GM19043 (cell line): Measurements from ENCODE around the gene GLCCI1.

Experiments used
- ATAC-seq: cut with Tn5 transposase; IDR thresholded peaks from one replicate; pipeline ENCODE4 v1.9.1; 2021; ENCODE audit warnings: low read depth; ENCODE audit not compliant: unreplicated experiment

Gene GLCCI1

DNA sequence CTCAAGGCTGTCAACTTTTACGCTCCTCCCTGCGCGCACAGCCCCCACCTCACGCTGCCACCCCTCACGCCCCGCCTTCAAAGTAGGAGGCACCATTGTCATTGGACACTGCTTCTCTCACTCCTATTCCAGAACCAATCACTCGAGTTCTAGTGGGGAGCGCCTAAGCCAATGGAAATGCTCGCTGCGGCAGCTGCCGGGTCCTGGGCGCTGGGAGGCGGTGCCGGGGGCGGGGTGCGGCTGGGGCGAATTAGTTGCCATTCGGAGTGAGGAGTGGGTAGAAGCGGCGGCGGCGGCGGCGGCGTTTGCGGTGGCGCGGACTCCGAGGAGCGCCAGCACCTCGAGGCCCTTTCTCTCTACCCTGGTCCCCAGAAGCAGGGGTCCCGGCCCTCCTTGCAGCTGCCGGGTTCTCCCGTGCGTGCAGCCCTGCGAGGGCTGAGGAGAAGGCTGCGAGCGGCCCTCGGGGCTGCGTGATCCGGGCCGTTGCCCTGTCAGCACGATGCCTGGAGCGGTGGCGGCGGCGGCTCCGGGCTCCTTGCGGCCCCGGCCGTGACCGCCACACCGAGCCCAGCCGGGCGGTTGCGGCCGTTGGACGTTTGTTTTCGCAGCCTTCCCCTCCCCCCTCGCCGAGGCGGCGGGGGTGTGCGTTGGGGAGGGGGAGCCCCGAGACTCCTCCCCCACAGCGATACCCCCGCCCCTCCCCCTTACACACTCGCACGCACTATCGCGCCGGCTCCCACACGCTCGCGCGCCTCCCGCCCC lies at the start of gene GLCCI1:
GLCCI1 (plus strand) TSS at position 253 of the 762 bp plus-strand sequence. CDS start 555 bp downstream, outside the sequence.
- ATAC-seq, result peak; percentile 79

DNA sequence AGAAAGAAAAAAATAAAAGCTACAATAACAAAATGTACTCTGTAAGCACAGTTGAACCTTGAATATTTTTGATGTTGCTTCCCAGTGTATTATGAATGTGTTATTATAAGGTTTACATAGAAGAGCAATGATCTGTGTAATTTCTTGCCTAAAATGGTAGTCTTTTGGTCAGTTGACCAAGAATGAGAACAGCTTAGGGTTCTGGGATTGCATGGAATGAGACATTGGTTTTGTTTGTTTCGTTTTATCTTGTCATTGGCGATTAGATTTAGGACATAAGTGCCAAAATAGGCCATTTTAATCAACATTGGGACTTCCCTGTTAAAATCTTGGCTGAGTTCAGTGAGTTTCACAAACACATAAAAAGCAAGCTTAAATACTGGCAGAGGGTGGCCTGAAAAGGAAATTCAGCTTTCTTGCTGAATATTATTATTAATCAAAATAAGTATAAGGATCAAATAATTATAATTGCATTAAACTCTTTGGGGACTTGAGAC lies 49.1 kb upstream of the GLCCI1 start:
- ATAC-seq, result no peak

DNA sequence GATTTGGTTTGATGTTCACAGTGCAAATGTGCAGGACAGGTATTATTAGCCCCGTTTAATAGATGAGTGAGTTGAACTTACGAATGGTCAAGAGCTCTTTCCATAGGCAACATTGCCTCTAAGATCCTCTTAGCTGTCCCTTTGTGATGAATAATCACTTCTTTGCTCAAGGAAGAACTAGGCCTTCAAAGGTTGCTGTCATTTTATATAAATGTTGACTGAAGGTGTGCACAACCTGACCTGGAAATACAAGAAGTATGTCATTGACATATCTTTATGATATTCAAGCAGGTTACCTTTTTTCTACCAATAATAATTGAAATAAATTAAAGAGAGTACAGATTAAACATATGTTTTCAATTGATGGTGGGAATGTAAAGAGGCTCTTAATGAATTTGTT lies 48.5 kb upstream of the GLCCI1 start:
- ATAC-seq, result no peak

DNA sequence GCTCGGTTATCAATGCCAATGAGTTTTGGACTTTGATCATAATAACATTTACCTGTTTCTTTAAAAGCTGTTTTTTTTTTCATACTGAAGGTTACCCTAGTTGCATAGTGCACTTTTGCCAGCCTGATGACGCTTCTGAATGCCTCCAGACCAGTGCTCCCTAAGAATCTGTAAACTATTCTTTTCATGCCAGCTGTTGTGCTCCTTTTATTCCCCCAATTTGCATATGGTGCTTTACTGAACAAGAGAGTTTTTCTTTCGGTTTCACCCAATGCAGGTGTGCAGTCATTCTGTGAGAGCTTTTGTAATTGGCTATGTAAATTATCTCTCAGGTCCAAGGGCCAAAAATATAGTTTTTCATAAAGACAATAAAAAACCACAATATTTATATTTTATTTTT lies 48.1 kb upstream of the GLCCI1 start:
- ATAC-seq, result peak; percentile 92

DNA sequence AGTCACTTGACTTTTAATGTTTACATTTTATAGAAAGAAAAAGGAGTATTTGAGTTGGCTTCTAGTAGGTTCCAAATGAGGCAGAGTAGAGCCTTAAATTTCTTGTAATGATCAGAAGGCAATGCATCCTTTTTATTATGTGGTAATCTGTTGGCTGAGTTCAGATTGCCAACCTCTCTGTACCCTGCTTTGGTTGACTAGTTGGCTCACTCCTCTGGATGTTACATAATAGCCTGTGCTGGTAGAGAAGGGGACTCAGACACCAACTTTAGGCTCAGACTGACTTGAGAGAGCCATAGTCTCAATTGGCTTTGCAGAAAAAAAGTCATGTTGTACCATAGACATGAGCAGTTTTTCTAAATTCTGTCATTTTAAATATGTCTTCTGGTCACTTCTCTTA lies 46.8 kb upstream of the GLCCI1 start:
- no peak for ATAC-seq

DNA sequence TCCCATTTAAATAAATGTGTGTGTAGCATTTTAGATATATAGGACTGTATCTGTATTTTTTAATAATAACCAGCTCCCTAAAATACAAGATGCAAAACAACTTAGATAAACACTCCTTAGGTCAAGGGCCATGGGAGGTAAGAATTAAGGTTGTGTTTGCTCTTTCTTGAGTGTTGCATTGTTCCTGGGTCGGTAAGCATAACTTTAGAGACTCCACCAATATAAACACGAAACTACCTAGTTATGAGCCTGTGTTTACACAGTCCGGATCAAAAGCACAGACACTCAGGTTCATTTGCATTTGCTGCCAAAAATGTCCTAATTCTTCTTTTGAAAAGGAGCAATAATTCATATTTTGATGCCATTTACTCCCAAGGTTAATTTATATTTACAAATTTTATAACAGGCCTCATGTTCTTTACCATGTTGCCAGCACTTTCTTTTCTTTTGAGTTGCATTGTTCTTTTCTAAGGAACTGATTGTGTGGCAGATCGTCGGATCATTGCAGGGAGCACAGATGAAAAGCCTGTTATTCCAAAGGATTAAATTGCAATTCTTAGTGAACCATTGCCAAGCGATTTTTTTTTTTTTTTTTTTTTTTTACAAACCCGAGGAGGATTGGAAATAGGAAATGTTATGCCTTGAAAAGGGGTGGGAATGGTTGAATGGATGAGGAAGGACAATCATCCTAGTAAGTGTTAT lies 45.8 kb upstream of the GLCCI1 start:
- no peak for ATAC-seq

DNA sequence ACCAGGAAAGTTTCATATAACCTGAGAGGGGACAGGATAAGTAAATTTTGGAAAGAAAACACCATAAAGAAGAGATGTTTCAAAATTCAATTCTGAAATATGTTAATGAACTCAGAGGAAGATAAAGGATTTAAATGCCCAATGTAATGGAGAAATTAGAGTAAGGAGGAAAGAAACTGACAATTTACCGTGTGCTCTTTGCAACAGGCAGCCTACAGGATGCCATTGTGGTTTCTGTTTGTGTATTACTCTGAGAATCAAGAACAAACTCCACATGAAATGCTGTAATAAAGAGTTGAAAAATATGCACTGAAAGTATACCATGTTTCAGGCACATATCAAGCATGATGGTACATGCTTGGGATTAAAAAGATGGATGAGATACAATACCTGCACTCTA lies 44.8 kb upstream of the GLCCI1 start:
- ATAC-seq, result no peak

DNA sequence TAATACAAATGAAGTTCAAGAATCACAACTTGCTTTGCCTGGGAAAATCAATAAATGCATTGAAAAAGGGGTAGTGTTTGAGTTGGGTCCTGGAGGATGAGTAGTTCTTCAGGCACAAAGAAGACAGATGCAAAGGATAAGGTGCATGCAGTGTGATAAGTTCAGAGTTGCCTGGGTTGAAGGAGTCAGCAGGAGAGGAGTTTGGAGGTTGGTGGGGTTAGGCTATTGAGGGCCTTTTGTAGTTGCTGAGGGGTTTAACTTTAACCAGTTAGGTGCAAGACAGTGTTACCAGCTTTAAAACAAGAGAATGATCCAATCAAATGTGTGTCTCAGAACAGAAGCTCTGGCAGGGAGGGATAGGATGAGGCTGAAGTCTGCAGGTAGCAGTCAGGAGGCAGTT lies 44.3 kb upstream of the GLCCI1 start:
- ATAC-seq, result no peak

DNA sequence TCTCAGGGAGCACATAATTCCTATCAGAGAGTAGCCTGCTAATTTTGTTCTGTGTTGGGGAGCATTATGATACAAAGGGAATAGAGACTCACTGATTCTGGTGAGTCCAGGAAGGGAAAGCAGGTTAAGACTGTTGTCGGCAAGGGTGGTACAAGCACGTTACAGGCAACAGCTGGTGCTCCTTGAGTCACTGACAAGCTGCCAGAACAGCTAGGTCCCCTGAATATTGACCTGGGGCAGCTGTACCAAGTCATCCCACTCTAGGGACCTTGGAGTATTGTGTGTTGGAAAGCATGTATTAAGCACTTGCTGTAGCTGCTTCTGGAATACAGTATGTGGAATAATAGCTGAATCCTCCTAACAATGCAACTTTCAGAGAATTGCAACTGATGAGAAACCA lies 37.0 kb upstream of the GLCCI1 start:
- ATAC-seq, result no peak

DNA sequence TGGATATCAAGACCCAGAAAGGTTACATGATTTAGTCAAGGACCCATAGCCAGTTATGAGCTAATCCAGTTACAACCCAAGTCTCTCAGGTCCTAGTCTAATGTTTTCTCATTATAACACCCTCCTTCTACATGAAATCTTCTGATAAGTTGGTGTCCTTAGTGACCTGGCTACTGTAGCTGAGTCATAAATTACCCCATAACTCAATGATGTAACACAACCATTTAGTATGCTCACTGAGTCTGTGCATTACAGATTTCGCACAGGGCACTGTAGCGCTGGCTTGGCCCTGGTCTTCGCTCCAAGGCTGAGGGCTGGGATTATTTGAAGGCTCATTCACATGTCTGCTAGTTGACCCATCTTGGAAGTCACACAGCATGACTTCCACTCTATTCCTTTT lies 36.0 kb upstream of the GLCCI1 start:
- ATAC-seq, result no peak

DNA sequence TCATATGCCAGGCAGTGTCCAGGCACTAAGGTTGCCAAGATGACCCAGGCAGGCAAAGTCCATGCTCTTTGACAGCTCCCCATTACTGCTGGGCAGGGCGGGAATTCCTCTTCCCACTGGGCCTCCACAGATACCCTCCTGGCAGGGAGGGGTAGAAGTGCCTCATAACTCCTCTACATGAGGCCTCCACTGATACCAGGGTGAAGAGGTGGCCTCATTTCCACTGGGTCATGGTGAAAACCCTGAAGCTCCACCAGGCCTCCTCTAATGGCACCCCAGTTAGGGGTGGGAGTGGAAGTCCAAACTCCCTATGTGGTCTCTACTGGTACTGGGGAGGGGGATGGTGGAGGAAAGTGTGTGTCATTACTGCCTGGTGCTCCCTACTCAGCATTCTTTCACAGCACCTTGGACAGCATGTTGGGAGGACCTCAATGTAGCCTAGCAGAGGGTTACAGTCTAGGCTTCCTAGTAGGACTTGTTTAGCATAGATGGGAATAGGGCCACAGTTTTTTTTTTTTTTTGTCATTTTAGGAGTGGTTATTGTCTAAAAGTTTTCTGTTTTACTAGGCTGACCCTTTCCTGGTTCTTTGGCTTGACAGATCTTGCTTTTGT lies 34.6 kb upstream of the GLCCI1 start:
- no peak for ATAC-seq

DNA sequence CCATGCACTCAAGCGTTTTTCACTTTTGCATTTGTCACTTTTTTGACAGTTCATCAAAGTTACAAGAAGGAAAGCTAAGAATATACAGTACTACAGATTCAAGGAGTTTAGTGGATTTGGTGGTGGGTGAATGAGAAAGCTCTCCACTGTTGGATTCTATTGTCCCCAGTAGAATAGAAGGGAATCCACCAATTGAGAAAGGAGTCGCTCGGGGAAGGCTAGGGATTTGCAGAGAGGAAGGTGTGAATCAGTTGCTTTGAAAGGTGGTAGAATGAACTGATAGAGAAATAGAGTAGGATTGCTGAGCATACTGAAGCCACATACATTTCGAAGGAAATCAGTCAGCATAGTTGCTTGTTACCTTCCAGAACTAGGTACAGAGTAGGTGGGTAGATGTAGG lies 33.7 kb upstream of the GLCCI1 start:
- ATAC-seq, result no peak

DNA sequence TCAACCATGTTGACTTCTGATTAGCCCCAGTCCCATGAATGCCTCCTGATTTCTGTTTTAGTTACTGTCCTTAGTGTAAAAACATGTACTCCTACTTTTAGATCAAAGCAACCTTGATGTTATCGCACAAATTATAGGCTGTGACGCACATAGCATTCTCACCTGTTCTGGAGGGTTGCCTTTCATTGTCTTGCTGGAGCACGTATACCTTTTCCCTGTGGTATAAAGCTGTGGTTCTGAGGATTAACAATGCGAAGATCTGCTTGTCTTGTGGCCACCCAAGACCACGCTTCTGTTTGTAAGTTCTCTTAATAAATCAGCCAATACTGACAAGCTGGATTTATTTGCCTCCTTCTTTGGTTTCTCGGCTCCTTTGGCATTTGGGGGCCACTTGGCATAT lies 30.1 kb upstream of the GLCCI1 start:
- no peak for ATAC-seq

DNA sequence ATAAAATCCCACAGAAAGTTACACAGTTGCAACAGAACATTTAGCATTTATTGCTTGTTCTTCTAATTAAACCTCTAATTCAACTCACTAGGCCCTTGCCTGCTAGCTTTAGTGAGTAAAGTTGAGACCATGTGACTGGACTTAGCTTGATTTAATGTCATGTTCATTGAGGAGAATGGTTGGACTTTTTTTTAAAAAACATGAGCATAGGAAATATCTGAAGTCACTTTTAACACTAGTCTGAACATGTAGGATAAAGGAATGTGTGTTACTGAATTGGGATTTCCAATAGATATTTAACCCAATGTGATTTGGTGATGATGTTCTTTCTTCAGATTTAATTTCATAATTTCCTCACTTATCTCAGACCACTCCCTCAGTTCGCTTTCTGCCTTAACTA lies 24.6 kb upstream of the GLCCI1 start:
- ATAC-seq, result no peak

DNA sequence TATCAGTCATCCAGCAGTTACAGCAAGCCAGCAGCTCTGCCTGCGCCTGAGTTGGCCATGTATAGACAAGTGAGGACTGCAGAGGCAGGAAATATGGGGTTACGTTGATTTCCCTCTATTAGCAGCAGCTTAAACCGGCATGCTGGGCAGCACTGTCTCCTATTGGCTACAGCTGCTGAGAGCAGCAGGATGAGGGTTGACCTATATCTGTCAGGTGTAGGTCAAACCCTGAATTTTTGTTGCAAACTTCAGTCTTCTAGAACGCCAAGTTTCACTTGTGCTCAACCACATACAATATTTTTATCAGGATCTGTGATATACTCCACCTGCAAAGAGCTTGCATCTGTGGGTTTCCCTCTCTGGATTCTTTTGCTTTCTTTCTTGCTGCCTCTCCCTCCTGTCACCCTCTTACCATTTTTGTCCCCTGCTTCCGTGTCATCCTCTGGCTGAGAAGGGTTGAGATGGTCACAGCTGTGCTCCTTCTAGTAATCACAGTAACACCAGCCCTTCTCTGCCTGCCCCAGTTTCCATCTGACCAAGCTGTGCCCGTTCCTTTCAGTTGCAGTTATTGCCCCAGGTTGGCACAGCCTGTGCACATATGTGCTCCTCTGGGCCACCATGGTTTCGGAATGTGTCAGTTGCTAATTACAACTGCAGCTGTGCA lies 23.8 kb upstream of the GLCCI1 start:
- peak; percentile 87 for ATAC-seq

DNA sequence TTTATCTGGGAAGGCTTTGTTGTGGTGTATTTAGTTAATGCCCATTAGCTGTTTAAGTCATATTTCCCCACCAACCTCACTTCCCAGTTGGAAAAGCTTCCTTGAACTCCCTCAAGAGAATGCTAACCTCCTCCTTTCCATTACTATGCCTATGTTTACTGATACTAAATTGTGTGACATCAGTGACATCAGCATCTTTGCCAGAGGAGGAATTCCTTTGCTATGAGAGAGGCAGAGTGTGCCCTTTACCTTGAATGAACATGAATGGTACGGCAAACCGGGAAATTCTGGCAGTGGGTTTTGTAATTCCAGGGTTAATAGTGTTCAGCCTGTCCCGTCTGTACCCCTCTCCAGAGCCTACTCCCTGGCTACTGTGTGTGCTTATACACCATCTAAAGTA lies 22.1 kb upstream of the GLCCI1 start:
- ATAC-seq, result no peak

DNA sequence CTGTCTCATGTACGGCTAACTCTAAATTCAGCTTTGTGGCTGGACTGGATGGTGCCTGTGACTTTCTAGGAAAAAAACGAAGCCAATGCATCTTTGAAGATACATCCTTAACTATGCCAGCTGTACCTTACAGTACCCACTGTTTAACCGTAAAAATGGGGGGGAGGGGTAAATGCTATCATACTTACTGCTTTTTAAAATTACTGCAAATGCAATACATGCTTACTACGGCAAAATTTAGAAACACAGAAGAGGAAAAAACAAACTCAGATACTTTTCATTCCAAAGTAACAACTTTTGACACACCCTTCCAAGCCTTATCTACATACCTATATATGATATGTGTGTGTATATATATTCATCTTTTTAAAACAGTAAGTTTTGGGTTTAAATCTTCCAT lies 20.4 kb upstream of the GLCCI1 start:
- no peak for ATAC-seq

DNA sequence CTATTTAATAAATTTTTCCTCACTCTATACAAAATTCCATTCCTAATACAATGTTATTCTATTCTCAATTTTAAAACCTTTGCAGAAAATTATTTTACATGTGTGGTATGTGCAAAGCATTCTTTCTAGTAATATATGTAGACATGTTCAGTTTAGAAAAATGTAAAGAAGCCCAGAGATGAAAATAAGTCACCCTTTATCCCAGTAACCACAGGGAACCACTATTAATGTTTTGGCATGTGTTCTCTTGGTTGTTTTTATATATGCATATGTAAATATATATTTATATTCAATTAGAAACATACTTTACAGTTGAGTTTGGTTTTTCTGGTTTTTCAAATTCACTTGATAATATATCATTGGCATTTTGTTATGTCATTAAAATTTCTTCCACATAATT lies 14.8 kb upstream of the GLCCI1 start:
- ATAC-seq, result no peak

DNA sequence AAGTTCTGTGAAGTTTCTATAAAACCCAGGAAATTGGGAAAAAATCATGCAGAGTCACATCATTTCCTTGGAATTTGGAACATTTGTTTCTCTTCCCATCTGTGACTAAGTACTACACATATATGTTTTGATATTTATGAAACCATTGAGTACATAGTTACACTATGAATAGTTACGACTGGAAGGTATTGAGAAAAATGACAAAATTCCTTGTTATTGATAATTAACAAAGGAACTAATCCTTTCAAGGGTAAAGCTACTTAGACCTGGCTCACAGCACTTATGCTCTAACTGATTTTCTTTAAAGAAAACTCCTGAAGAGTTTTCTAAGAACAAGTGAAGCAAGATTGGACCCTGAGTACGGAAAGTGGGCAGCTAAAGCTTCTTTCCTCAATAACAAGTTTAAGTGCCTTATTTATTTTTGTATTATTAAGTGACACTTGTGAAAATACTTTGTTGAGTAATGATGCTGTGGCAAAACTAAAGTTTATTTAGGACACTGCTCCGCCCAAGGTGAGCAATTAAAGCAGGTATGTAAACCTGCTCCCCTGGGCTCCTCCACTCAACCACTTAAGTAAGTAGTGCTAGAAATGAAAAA lies 12.0 kb upstream of the GLCCI1 start:
- ATAC-seq, result no peak

DNA sequence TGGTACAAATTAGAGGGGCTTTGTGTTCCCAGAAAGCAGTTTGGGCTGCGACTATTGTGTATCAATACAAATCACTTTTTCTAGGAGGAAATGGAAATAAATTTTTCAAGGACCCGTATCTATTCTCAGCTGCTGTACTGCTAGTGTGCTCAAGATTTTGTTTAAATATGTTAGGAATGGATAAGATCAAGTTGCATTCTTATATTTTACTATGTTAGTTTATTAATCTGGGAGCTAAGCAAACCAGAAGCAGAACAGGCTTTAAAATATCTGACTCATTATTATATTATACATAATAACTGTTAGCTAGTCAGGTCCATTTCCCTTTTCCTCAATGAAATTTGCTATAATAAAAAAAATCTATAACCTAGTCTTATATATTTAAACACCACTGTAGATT lies 11.1 kb upstream of the GLCCI1 start:
- ATAC-seq, result no peak
